SJCRH30 (cell line): ENCODE data around the gene SGCG. TPM values are rescaled to one million over a fixed set of nuclear protein-coding genes. Genes with fewer than 3 reads are reported as not detected.

Source experiments
- DNase-seq, 2 experiments: peaks; one replicate each; pipeline ENCODE4 v3.0.0-alpha.2; 2015 to 2020
- H3K27ac ChIP-seq: fragments of 250-450 bp; sonication (Bioruptor Pico); 2 replicates; pipeline ENCODE4 v1.5.1; 2020; ENCODE audit warnings: mild to moderate bottlenecking, moderate library complexity
- H3K27me3 ChIP-seq: fragments of 250-450 bp; sonication (Bioruptor Pico); 2 replicates; pipeline ENCODE4 v1.5.1; 2020; ENCODE audit warnings: mild to moderate bottlenecking, moderate library complexity
- H3K36me3 ChIP-seq: fragments of 250-450 bp; sonication (Bioruptor Pico); 2 replicates; pipeline ENCODE4 v1.5.1; 2020; ENCODE audit warnings: mild to moderate bottlenecking, moderate library complexity
- H3K4me1 ChIP-seq: fragments of 250-450 bp; sonication (Bioruptor Pico); 2 replicates; pipeline ENCODE4 v1.5.1; 2020; ENCODE audit warnings: mild to moderate bottlenecking, moderate library complexity
- H3K4me3 ChIP-seq: fragments of 250-450 bp; sonication (Bioruptor Pico); 2 replicates; pipeline ENCODE4 v1.5.1; 2020; ENCODE audit warnings: mild to moderate bottlenecking, moderate library complexity
- H3K9me3 ChIP-seq: fragments of 250-450 bp; sonication (Bioruptor Pico); replicated peaks from 2 replicates; pipeline ENCODE4 v1.5.1; 2020; ENCODE audit warnings: mild to moderate bottlenecking, moderate library complexity
- total RNA-seq: library from RNA; depleted of rRNA; stranded (reverse); fragments of >200 nt; shearing (Covaris generic); gene quantifications from 2 replicates; pipeline ENCODE4 v1.2.3, GENCODE V29; 2014

SGCG gene
- total RNA-seq, 1 experiment from 2014 or later: 0.14 TPM

DNA sequence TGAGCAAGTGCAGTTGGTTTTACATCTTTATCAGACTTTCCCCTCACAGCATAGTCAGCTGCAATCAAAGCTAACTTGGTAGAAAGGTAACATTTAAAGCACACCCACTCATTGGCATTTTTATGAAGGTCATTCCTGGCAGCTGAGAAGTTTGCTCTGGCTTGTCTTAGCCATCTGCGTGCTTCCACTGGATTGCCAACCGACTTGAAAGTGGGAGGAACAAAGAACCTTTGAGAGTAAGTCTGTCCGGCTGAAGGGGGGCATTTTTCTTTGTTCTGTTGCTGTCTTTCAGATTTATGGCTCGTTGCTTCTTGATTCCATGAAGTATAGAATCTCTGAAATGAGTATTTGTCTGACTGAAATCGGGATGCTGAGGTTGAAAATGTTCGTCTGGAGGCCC is 149.6 kb downstream of the SGCG start:
- peaks cover 42% of the 10 kb centered on the region for H3K36me3 ChIP-seq
- no peak overlapping the region for H3K27ac ChIP-seq
- H3K4me3 ChIP-seq: no peak overlapping the region
- DNase-seq: no peak
- H3K9me3 ChIP-seq: no peaks in the 10 kb centered on the region; the same call in 1 of the 2 replicates
- no peaks in the 10 kb centered on the region for H3K4me1 ChIP-seq
- no peaks in the 10 kb centered on the region for H3K27me3 ChIP-seq

DNA sequence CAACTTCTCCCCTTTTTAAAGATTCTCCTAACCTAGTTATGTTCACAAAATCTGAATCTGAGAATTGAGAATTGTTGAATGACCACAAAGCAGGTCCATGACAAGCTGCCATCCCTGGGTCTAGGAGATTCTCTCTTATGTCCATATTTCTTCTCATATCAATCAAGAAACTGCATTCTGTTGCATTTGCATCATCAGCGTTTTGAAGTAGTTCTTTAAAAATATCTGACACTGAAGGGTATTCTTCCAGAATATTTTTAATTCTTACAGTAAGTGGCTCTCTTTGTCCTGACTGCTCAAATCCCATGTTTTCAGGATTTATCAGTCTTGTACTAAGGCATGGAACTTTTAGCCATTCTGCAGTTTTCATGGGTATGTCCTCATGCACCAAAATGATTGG is 158.4 kb downstream of the SGCG start:
- no peak for DNase-seq
- Histone ChIP-seq H3K27ac (no peak overlapping the region), H3K36me3 (peaks cover 97% of the 10 kb centered on the region), H3K9me3 (peaks cover 3% of the 10 kb centered on the region), H3K4me1 (no peaks in the 10 kb centered on the region), H3K27me3 (no peaks in the 10 kb centered on the region), H3K4me3 (no peak overlapping the region)

GRCh38 chr13:23344931-23345595 is 164.3 kb downstream of the SGCG start:
- Histone ChIP-seq H3K36me3 (peaks cover 94% of the 10 kb centered on the region), H3K4me1 (no peaks in the 10 kb centered on the region)

GRCh38 chr13:23347601-23348000 is 166.8 kb downstream of the SGCG start:
- H3K27me3 ChIP-seq: no peaks in the 10 kb centered on the region
- no peak for DNase-seq
- no peak overlapping the region for H3K4me3 ChIP-seq
- no peaks in the 10 kb centered on the region for H3K4me1 ChIP-seq
- no peaks in the 10 kb centered on the region for H3K9me3 ChIP-seq
- no peak overlapping the region for H3K27ac ChIP-seq
- H3K36me3 ChIP-seq: peaks cover 96% of the 10 kb centered on the region

More at GRCh38 chr13:23344931-23345595, 164.3 kb downstream of the SGCG start:
- Histone ChIP-seq H3K4me3 (no peak overlapping the region), H3K9me3 (no peaks in the 10 kb centered on the region), H3K27me3 (no peaks in the 10 kb centered on the region), H3K27ac (no peak overlapping the region)
- no peak for DNase-seq

GRCh38 chr13:23348262-23349127 is 167.7 kb downstream of the SGCG start:
- H3K27me3 ChIP-seq: no peaks in the 10 kb centered on the region
- no peaks in the 10 kb centered on the region for H3K4me1 ChIP-seq
- no peaks in the 10 kb centered on the region for H3K9me3 ChIP-seq
- no peak for DNase-seq
- no peak overlapping the region for H3K27ac ChIP-seq
- peaks cover 93% of the 10 kb centered on the region for H3K36me3 ChIP-seq
- no peak overlapping the region for H3K4me3 ChIP-seq

DNA sequence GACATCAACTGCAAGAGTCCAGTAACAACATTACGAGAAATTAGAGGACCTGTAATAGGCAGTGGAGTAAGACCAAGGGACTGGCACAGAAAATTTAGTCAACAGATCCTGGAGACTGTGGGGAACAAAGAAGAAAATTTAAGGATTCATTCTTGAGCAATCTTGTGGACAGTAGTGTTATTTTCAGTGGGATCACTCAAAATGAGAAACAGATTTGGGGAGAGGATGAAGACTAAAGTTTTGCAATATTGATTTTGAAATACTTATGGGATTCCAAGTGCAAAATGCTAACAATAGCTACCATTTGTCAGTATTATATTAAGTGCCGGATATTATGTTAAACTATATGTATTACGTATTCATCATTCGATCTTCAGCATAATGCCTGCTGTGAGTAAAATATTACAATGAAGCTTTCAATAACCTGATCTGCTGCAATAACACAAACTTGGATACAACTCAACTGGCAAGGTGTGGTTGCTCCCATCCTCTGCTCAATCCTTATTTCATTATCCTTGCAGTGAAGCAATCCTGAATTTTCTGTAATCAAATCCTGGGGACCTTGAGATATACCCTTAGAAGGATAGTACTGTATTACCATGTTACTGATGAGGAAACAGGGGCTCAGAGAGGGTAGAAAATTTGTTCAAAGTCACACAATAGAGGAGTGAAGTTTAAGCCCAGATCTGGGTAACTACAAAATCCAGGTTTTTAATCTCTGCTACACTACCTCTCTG is 168.6 kb downstream of the SGCG start:
- DNase-seq: no peak
- peaks cover 93% of the 10 kb centered on the region for H3K36me3 ChIP-seq
- H3K4me1 ChIP-seq: no peaks in the 10 kb centered on the region
- H3K4me3 ChIP-seq: no peak overlapping the region
- H3K9me3 ChIP-seq: no peaks in the 10 kb centered on the region
- no peak overlapping the region for H3K27ac ChIP-seq
- no peaks in the 10 kb centered on the region for H3K27me3 ChIP-seq

- Histone ChIP-seq H3K27me3 (no peaks in the 10 kb centered on the region), H3K4me3 (no peak overlapping the region), H3K27ac (no peak overlapping the region), H3K4me1 (no peaks in the 10 kb centered on the region), H3K9me3 (no peaks in the 10 kb centered on the region), H3K36me3 (peaks cover 93% of the 10 kb centered on the region)
- no peak for DNase-seq
Observed at GRCh38 chr13:23350009-23350408, 169.2 kb downstream of the SGCG start.

GRCh38 chr13:23352161-23352560 is 171.4 kb downstream of the SGCG start:
- H3K27ac ChIP-seq: no peak overlapping the region
- no peaks in the 10 kb centered on the region for H3K9me3 ChIP-seq
- no peaks in the 10 kb centered on the region for H3K27me3 ChIP-seq
- peaks cover 94% of the 10 kb centered on the region for H3K36me3 ChIP-seq
- no peak for DNase-seq
- H3K4me1 ChIP-seq: no peaks in the 10 kb centered on the region
- H3K4me3 ChIP-seq: no peak overlapping the region

DNA sequence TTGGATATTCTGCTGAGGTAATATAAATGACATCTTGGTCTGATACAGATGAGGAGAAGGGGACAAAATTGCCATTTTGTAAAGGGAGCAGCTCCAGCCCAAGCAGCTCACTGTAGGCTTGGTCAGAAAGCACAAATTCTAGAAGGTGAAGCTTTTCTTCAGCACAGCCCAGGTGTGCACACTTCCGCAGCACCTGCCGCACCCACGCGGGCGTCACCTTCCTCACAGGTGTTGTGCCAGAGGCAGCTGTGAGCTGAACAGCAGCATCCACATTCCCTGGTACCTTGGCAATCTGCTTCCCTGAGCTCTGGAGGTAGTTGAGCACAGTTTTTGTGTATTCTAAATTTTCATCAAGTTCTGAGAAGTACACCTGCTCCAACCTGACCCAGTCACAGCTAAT is 173.7 kb downstream of the SGCG start:
- Histone ChIP-seq H3K27ac (no peak overlapping the region), H3K36me3 (peaks cover 97% of the 10 kb centered on the region)

GRCh38 chr13:23356368-23356767 is 175.6 kb downstream of the SGCG start:
- H3K4me3 ChIP-seq: no peak overlapping the region
- H3K4me1 ChIP-seq: no peaks in the 10 kb centered on the region
- H3K27me3 ChIP-seq: no peaks in the 10 kb centered on the region
- DNase-seq: no peak
- peaks cover 94% of the 10 kb centered on the region for H3K36me3 ChIP-seq
- no peaks in the 10 kb centered on the region for H3K9me3 ChIP-seq
- H3K27ac ChIP-seq: no peak overlapping the region

More for the DNA sequence above, 173.7 kb downstream of the SGCG start:
- no peaks in the 10 kb centered on the region for H3K27me3 ChIP-seq
- H3K9me3 ChIP-seq: no peaks in the 10 kb centered on the region
- no peak overlapping the region for H3K4me3 ChIP-seq
- DNase-seq: no peak
- H3K4me1 ChIP-seq: no peaks in the 10 kb centered on the region

DNA sequence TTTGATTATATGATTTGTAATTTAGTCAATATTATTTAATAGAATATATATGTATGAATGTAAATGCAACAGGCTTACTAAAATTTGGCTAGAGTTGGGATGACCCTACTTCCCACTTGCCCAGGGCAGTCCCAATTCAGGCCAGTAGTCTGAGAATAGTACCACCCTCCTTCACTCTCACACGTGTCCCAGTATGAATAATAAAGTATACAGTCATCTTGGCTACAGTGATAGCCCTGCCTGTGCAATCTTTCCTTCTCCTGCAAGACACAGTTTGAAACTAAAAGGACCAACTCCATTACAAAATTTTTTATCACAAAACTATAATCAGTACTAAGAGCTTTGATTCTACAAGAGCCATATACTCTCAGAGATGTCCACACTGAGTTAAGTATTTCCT is 176.6 kb downstream of the SGCG start:
- Histone ChIP-seq H3K27me3 (no peaks in the 10 kb centered on the region), H3K36me3 (peaks cover 92% of the 10 kb centered on the region)

GRCh38 chr13:23359882-23360281 is 179.1 kb downstream of the SGCG start:
- Histone ChIP-seq H3K27me3 (no peaks in the 10 kb centered on the region), H3K27ac (no peak overlapping the region), H3K4me1 (no peaks in the 10 kb centered on the region), H3K4me3 (no peak overlapping the region), H3K9me3 (no peaks in the 10 kb centered on the region), H3K36me3 (peaks cover 93% of the 10 kb centered on the region)
- no peak for DNase-seq

More for the DNA sequence above, 176.6 kb downstream of the SGCG start:
- no peak overlapping the region for H3K27ac ChIP-seq
- no peak for DNase-seq
- H3K4me1 ChIP-seq: no peaks in the 10 kb centered on the region
- no peaks in the 10 kb centered on the region for H3K9me3 ChIP-seq
- no peak overlapping the region for H3K4me3 ChIP-seq

- Histone ChIP-seq H3K27ac (no peak overlapping the region), H3K4me1 (no peaks in the 10 kb centered on the region), H3K27me3 (no peaks in the 10 kb centered on the region), H3K36me3 (peaks cover 96% of the 10 kb centered on the region), H3K9me3 (no peaks in the 10 kb centered on the region), H3K4me3 (no peak overlapping the region)
- DNase-seq: no peak
Observed at GRCh38 chr13:23365652-23366051, 184.9 kb downstream of the SGCG start.

GRCh38 chr13:23367907-23368306 is 187.1 kb downstream of the SGCG start:
- H3K4me3 ChIP-seq: no peak overlapping the region
- no peaks in the 10 kb centered on the region for H3K9me3 ChIP-seq
- H3K4me1 ChIP-seq: peaks cover 8% of the 10 kb centered on the region; the same call in 1 of the 2 replicates
- H3K27me3 ChIP-seq: no peaks in the 10 kb centered on the region
- peaks cover 100% of the 10 kb centered on the region for H3K36me3 ChIP-seq
- no peak overlapping the region for H3K27ac ChIP-seq
- no peak for DNase-seq
